H1 (cell line): ENCODE results near the gene STK40. TPM values are rescaled to one million over a fixed set of nuclear protein-coding genes. Genes with fewer than 3 reads are reported as not detected.

Source experiments
- CHD2 ChIP-seq: IDR thresholded peaks from 2 replicates; pipeline ENCODE4 v1.6.1; 2012; ENCODE audit warnings: low read length, improper control_type of control experiment
- EGR1 ChIP-seq: IDR thresholded peaks from 2 replicates; pipeline ENCODE4 v1.6.1; 2011; ENCODE audit warnings: low read depth, low read length, borderline replicate concordance
- EZH2 ChIP-seq: fragments of 200-600 bp; sonication (generic); IDR thresholded peaks from 2 replicates; pipeline ENCODE4 v1.7.1; 2012; ENCODE audit warnings: low read depth, mild to moderate bottlenecking, moderate library complexity, low read length, inconsistent platforms; ENCODE audit not compliant: severe bottlenecking
- HDAC2 ChIP-seq, 2 experiments: fragments of 300-600 bp in 1 of 2; sonication (generic) in 1 of 2; IDR thresholded peaks; 2 replicates each; pipeline ENCODE4 v1.6.1; 2011 to 2012; ENCODE audit warnings: low read depth in 2 of 2, low read length in 2 of 2, mild to moderate bottlenecking in 2 of 2, moderate library complexity in 2 of 2, borderline replicate concordance in 1 of 2, inconsistent platforms in 1 of 2
- PHF8 ChIP-seq: fragments of 200-600 bp; sonication (generic); conservative IDR thresholded peaks from 2 replicates; pipeline ENCODE4 v1.7.1; 2012; ENCODE audit warnings: low read depth, mild to moderate bottlenecking, inconsistent platforms, low read length, moderate library complexity
- POLR2AphosphoS5 ChIP-seq: IDR thresholded peaks from 2 replicates; pipeline ENCODE4 v1.6.1; 2011; ENCODE audit warnings: low read depth, low read length
- RNF2 ChIP-seq: fragments of 200-900, 300-1000 bp; sonication (generic); IDR thresholded peaks from 2 replicates; pipeline ENCODE4 v1.7.1; 2016; ENCODE audit warnings: borderline replicate concordance, low read depth, mild to moderate bottlenecking, antibody characterized with exemption, low read length; ENCODE audit not compliant: poor library complexity, severe bottlenecking; ENCODE audit errors: missing control alignments
- SIX5 ChIP-seq: IDR thresholded peaks from 2 replicates; pipeline ENCODE4 v1.6.1; 2011; ENCODE audit warnings: mild to moderate bottlenecking, low read depth, low read length
- polyA plus RNA-seq, 7 experiments: library from polyadenylated mRNA; depleted of rRNA in 3 of 7; stranded (reverse) in 5 of 7; unstranded in 2 of 7; fragments of >200 nt in 5 of 7; fragments of 200-250 nt in 2 of 7; gene quantifications; 1 replicate in 5 of 7; 2 replicates in 1 of 7; 4 replicates in 1 of 7; pipeline versions ENCODE4 v1.2.1 to v1.2.3, GENCODE V29; 2011 to 2013; ENCODE audit warnings: missing spikeins in 2 of 7, mixed read lengths in 2 of 7
- total RNA-seq: library from RNA; stranded (reverse); fragmentation: NEBNext Ultra II Directional; extraction: Animal tissue kit (Norgen Biotek cat#: 25700); gene quantifications from 2 replicates; pipeline ENCODE4 v1.2.1, GENCODE V29; 2021
- TF ChIP-seq, protein P1 (sequence below): fragments of 300-600 bp; sonication (generic); IDR thresholded peaks from 2 replicates; pipeline ENCODE4 v1.7.1; 2012; ENCODE audit warnings: low read length, moderate library complexity, mild to moderate bottlenecking, inconsistent platforms; ENCODE audit not compliant: insufficient replicate concordance
- TF ChIP-seq, protein P2 (sequence below): IDR thresholded peaks from 2 replicates; pipeline ENCODE4 v1.6.1; 2011; ENCODE audit warnings: low read length, improper control_type of control experiment

STK40 gene
- total and polyA plus RNA-seq, 2 of the 8 experiments (the other 6 are each of a cell fraction or from before 2014, with no cell fraction given) = 13.6 to 28.6 TPM

DNA sequence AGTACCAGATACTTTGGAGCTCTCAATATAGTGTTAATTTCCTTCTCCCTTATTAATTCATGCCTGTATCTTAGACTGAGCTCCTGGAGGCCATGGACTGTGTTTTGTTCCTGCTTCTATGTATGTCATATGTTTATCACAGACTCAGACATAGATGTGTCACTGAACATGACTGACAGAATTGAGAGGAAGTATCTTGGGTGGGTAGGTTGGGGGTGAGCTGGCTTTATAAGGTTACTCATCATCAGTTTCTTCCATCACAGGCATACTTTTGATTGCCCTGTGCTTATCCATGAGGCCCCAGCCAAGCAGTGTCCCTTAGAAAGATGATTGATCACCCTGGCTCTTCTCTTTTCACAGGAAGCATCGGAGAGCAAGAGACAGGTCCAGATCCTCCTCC, 85.2 kb downstream of the STK40 start (continued):
- TF ChIP-seq, protein P1, sequence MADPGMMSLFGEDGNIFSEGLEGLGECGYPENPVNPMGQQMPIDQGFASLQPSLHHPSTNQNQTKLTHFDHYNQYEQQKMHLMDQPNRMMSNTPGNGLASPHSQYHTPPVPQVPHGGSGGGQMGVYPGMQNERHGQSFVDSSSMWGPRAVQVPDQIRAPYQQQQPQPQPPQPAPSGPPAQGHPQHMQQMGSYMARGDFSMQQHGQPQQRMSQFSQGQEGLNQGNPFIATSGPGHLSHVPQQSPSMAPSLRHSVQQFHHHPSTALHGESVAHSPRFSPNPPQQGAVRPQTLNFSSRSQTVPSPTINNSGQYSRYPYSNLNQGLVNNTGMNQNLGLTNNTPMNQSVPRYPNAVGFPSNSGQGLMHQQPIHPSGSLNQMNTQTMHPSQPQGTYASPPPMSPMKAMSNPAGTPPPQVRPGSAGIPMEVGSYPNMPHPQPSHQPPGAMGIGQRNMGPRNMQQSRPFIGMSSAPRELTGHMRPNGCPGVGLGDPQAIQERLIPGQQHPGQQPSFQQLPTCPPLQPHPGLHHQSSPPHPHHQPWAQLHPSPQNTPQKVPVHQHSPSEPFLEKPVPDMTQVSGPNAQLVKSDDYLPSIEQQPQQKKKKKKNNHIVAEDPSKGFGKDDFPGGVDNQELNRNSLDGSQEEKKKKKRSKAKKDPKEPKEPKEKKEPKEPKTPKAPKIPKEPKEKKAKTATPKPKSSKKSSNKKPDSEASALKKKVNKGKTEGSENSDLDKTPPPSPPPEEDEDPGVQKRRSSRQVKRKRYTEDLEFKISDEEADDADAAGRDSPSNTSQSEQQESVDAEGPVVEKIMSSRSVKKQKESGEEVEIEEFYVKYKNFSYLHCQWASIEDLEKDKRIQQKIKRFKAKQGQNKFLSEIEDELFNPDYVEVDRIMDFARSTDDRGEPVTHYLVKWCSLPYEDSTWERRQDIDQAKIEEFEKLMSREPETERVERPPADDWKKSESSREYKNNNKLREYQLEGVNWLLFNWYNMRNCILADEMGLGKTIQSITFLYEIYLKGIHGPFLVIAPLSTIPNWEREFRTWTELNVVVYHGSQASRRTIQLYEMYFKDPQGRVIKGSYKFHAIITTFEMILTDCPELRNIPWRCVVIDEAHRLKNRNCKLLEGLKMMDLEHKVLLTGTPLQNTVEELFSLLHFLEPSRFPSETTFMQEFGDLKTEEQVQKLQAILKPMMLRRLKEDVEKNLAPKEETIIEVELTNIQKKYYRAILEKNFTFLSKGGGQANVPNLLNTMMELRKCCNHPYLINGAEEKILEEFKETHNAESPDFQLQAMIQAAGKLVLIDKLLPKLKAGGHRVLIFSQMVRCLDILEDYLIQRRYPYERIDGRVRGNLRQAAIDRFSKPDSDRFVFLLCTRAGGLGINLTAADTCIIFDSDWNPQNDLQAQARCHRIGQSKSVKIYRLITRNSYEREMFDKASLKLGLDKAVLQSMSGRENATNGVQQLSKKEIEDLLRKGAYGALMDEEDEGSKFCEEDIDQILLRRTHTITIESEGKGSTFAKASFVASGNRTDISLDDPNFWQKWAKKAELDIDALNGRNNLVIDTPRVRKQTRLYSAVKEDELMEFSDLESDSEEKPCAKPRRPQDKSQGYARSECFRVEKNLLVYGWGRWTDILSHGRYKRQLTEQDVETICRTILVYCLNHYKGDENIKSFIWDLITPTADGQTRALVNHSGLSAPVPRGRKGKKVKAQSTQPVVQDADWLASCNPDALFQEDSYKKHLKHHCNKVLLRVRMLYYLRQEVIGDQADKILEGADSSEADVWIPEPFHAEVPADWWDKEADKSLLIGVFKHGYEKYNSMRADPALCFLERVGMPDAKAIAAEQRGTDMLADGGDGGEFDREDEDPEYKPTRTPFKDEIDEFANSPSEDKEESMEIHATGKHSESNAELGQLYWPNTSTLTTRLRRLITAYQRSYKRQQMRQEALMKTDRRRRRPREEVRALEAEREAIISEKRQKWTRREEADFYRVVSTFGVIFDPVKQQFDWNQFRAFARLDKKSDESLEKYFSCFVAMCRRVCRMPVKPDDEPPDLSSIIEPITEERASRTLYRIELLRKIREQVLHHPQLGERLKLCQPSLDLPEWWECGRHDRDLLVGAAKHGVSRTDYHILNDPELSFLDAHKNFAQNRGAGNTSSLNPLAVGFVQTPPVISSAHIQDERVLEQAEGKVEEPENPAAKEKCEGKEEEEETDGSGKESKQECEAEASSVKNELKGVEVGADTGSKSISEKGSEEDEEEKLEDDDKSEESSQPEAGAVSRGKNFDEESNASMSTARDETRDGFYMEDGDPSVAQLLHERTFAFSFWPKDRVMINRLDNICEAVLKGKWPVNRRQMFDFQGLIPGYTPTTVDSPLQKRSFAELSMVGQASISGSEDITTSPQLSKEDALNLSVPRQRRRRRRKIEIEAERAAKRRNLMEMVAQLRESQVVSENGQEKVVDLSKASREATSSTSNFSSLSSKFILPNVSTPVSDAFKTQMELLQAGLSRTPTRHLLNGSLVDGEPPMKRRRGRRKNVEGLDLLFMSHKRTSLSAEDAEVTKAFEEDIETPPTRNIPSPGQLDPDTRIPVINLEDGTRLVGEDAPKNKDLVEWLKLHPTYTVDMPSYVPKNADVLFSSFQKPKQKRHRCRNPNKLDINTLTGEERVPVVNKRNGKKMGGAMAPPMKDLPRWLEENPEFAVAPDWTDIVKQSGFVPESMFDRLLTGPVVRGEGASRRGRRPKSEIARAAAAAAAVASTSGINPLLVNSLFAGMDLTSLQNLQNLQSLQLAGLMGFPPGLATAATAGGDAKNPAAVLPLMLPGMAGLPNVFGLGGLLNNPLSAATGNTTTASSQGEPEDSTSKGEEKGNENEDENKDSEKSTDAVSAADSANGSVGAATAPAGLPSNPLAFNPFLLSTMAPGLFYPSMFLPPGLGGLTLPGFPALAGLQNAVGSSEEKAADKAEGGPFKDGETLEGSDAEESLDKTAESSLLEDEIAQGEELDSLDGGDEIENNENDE = no peak
- TF ChIP-seq POLR2AphosphoS5 (no peak), HDAC2 (IDR thresholded peaks at IDR 0.05; ENCODE audit: borderline replicate concordance in 1 of 2, low read depth in 2 of 2, low read length in 2 of 2) (no peak), PHF8 (no peak), CHD2 (no peak), SIX5 (no peak), EGR1 (no peak), EZH2 (no peak), RNF2 (no peak)
- TF ChIP-seq, protein P2, sequence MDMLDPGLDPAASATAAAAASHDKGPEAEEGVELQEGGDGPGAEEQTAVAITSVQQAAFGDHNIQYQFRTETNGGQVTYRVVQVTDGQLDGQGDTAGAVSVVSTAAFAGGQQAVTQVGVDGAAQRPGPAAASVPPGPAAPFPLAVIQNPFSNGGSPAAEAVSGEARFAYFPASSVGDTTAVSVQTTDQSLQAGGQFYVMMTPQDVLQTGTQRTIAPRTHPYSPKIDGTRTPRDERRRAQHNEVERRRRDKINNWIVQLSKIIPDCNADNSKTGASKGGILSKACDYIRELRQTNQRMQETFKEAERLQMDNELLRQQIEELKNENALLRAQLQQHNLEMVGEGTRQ = no peak
